ENCODE results near the gene RALBP1. TPM values are rescaled to one million over a fixed set of nuclear protein-coding genes. Genes with fewer than 3 reads are reported as not detected.

The RALBP1 gene
- total RNA-seq, 1 experiment from 2014 or later, result 70.0 TPM

DNA sequence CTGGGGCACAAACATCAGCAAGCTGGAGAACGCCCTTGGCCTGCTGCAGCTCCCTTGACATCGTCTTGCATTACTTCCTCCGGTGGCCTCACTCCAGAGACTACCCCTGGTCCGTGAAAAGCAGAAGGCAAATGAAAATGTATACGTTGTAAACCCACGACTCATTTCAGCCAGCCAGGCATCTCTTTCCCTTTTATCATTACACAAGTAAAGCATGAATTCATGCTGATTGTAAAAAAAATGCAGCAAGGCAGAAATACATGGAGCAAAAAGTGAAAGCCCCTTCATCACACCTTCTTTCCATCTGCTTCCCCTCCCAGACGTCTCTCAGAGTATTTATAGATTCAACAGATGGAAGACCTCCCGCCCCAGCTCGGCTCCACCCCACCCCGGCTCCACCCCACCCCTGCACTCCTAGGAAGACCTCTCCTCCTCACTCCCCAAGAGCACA lies 41.6 kb upstream of the RALBP1 start:
- Histone ChIP-seq H3K36me3 (ENCODE audit: control insufficient read depth, insufficient read depth, low read length) (no peaks in the 10 kb centered on the region), H3K4me3 (ENCODE audit: low read depth in 2 of 2, low read length in 2 of 2) (no peak overlapping the region), H3K9me3 (ENCODE audit: control insufficient read depth, insufficient read depth, low read depth, low read length) (no peaks in the 10 kb centered on the region), H3K27ac (ENCODE audit: low read length) (no peak overlapping the region), H3K4me1 (ENCODE audit: control insufficient read depth, insufficient read depth, low read length) (no peaks in the 10 kb centered on the region), H3K27me3 (ENCODE audit: control insufficient read depth, insufficient read depth, low read length) (no peaks in the 10 kb centered on the region)
- TF ChIP-seq, protein P1, sequence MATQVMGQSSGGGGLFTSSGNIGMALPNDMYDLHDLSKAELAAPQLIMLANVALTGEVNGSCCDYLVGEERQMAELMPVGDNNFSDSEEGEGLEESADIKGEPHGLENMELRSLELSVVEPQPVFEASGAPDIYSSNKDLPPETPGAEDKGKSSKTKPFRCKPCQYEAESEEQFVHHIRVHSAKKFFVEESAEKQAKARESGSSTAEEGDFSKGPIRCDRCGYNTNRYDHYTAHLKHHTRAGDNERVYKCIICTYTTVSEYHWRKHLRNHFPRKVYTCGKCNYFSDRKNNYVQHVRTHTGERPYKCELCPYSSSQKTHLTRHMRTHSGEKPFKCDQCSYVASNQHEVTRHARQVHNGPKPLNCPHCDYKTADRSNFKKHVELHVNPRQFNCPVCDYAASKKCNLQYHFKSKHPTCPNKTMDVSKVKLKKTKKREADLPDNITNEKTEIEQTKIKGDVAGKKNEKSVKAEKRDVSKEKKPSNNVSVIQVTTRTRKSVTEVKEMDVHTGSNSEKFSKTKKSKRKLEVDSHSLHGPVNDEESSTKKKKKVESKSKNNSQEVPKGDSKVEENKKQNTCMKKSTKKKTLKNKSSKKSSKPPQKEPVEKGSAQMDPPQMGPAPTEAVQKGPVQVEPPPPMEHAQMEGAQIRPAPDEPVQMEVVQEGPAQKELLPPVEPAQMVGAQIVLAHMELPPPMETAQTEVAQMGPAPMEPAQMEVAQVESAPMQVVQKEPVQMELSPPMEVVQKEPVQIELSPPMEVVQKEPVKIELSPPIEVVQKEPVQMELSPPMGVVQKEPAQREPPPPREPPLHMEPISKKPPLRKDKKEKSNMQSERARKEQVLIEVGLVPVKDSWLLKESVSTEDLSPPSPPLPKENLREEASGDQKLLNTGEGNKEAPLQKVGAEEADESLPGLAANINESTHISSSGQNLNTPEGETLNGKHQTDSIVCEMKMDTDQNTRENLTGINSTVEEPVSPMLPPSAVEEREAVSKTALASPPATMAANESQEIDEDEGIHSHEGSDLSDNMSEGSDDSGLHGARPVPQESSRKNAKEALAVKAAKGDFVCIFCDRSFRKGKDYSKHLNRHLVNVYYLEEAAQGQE (IDR thresholded peaks at IDR 0.05; ENCODE audit: insufficient read depth in 1 of 2, low read depth in 2 of 2, low read length in 1 of 2), result no peak
- TF ChIP-seq SIN3A (IDR thresholded peaks at IDR 0.05; ENCODE audit: borderline replicate concordance, insufficient read depth, low read depth, low read length), result no peak
- TF ChIP-seq TCF7L2 (IDR thresholded peaks at IDR 0.05; ENCODE audit: low read depth, low read length), result no peak
- no TSS peak for BruUV-seq (replicated peaks)
- DNase-seq (ENCODE audit: low read depth, low spot score) (no peak), ATAC-seq (no peak; the same call in 1 of the 2 replicates)
- ChIA-PET CTCF (no interaction called here), POLR2A (no interaction called here)
- intact Hi-C loops (cut with micrococcal nuclease; ENCODE audit: unreplicated experiment), result no loop called here
- in situ Hi-C loops (cut with HindIII; ENCODE audit: low pct_unique_long_range_greater_than_20kb, low sequenced_read_pairs), result no loop called here

DNA sequence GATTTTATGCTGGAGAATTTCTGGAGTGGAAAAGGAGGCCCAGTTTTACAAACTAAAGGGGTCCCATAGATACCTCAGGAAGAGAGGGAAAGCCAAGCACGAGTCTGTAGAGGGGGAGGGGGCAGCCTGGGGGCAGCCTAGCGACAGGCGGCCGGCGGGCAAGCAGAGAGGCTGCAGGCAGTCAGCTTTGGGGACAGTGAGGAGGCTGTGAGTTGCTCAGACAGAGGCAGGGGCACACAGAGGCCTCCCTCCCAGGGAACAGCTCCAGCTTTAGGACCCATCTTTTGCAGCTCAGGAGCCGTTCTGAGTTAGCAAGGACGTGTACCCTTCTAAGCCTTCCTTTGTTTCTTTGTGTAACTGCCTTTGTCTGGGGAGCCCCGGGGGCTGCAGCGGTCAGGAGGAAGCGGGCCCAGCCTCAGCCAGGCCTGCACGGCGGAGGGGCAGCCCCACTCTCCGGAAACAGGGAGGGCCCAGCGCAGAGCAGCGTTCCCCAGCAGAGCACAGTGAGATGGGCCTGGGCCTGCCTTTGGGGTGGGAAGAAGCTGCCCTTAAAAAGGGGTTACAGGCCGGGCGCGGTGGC lies 41.1 kb upstream of the RALBP1 start:
- ATAC-seq, result no peak
- H3K4me3 ChIP-seq (ENCODE audit: low read depth in 2 of 2, low read length in 2 of 2), result no peak overlapping the region
- H3K4me1 ChIP-seq (ENCODE audit: control insufficient read depth, insufficient read depth, low read length), result no peaks in the 10 kb centered on the region
- H3K9me3 ChIP-seq (ENCODE audit: control insufficient read depth, insufficient read depth, low read depth, low read length), result no peaks in the 10 kb centered on the region
- in situ Hi-C loops (cut with HindIII; ENCODE audit: low pct_unique_long_range_greater_than_20kb, low sequenced_read_pairs), result no loop called here
- no peaks in the 10 kb centered on the region for H3K36me3 ChIP-seq (ENCODE audit: control insufficient read depth, insufficient read depth, low read length)
- intact Hi-C loops (cut with micrococcal nuclease; ENCODE audit: unreplicated experiment), result no loop called here
- TF ChIP-seq, protein P2, sequence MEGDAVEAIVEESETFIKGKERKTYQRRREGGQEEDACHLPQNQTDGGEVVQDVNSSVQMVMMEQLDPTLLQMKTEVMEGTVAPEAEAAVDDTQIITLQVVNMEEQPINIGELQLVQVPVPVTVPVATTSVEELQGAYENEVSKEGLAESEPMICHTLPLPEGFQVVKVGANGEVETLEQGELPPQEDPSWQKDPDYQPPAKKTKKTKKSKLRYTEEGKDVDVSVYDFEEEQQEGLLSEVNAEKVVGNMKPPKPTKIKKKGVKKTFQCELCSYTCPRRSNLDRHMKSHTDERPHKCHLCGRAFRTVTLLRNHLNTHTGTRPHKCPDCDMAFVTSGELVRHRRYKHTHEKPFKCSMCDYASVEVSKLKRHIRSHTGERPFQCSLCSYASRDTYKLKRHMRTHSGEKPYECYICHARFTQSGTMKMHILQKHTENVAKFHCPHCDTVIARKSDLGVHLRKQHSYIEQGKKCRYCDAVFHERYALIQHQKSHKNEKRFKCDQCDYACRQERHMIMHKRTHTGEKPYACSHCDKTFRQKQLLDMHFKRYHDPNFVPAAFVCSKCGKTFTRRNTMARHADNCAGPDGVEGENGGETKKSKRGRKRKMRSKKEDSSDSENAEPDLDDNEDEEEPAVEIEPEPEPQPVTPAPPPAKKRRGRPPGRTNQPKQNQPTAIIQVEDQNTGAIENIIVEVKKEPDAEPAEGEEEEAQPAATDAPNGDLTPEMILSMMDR (IDR thresholded peaks at IDR 0.05), result no peak
- TF ChIP-seq TCF7L2 (IDR thresholded peaks at IDR 0.05; ENCODE audit: low read depth, low read length), result no peak
- TF ChIP-seq POLR2AphosphoS5 (IDR thresholded peaks at IDR 0.05; ENCODE audit: low read depth, low read length), result no peak
- TF ChIP-seq, protein P1 (IDR thresholded peaks at IDR 0.05; ENCODE audit: insufficient read depth in 1 of 2, low read depth in 2 of 2, low read length in 1 of 2), result no peak
- no peak for TF ChIP-seq SIN3A (IDR thresholded peaks at IDR 0.05; ENCODE audit: borderline replicate concordance, insufficient read depth, low read depth, low read length)
- DNase-seq (ENCODE audit: low read depth, low spot score), result no peak
- ChIA-PET POLR2A (no interaction called here), CTCF (no interaction called here)
- H3K27ac ChIP-seq (ENCODE audit: low read length), result no peak overlapping the region
- BruUV-seq (replicated peaks), result no TSS peak
- H3K27me3 ChIP-seq (ENCODE audit: control insufficient read depth, insufficient read depth, low read length), result no peaks in the 10 kb centered on the region

Data from Panc1 (cell line).